ENCODE results near the gene EAF1. TPM values are rescaled to one million over a fixed set of nuclear protein-coding genes. Genes with fewer than 3 reads are reported as not detected.

The EAF1 gene
- total and polyA plus RNA-seq, 2 of the 8 experiments (the other 6 are each of a cell fraction or from before 2014, with no cell fraction given) = 13.9 to 26.8 TPM

DNA sequence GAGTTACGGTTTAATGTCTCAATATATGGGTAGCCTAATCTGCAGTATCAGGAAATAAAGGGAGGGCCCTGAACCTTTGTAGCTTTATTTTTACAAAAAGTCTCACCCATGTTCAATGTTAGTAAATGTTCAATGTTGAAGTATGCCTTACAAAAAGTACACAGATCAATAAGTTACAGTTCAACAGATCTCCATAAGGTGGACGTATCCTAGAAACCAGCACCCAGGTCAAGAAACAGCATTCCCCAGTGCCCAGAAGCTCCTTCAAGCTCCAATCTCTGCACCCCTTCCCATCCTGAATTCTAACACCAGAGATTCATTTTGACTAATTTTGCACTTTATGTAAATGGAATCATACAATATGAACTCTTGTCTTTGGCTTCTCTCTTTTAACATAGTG lies 62.8 kb downstream of the EAF1 start:
- no peak for TF ChIP-seq RFX5 (IDR thresholded peaks at IDR 0.05; ENCODE audit: borderline replicate concordance, low read depth, low read length)
- TF ChIP-seq, protein P1, sequence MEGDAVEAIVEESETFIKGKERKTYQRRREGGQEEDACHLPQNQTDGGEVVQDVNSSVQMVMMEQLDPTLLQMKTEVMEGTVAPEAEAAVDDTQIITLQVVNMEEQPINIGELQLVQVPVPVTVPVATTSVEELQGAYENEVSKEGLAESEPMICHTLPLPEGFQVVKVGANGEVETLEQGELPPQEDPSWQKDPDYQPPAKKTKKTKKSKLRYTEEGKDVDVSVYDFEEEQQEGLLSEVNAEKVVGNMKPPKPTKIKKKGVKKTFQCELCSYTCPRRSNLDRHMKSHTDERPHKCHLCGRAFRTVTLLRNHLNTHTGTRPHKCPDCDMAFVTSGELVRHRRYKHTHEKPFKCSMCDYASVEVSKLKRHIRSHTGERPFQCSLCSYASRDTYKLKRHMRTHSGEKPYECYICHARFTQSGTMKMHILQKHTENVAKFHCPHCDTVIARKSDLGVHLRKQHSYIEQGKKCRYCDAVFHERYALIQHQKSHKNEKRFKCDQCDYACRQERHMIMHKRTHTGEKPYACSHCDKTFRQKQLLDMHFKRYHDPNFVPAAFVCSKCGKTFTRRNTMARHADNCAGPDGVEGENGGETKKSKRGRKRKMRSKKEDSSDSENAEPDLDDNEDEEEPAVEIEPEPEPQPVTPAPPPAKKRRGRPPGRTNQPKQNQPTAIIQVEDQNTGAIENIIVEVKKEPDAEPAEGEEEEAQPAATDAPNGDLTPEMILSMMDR (IDR thresholded peaks at IDR 0.05; ENCODE audit: control extremely low read depth in 1 of 3, insufficient read depth in 1 of 3, low read depth in 1 of 3, low read length in 3 of 3) = no peak
- TF ChIP-seq, protein P2, sequence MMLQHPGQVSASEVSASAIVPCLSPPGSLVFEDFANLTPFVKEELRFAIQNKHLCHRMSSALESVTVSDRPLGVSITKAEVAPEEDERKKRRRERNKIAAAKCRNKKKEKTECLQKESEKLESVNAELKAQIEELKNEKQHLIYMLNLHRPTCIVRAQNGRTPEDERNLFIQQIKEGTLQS (IDR thresholded peaks at IDR 0.05; ENCODE audit: insufficient read depth, low read depth, low read length) = no peak
- no peak for TF ChIP-seq CBX5 (IDR thresholded peaks at IDR 0.05; ENCODE audit: low read depth, low read length)
- no peak for TF ChIP-seq SP2 (IDR thresholded peaks at IDR 0.05; ENCODE audit: low read length)
- Histone ChIP-seq H3K9ac (replicated peaks in 1 of 4; ENCODE audit: extremely low read depth in 1 of 4, low read depth in 3 of 4, low read length in 3 of 4) (no peak overlapping the region), H3K18ac (ENCODE audit: extremely low read depth, low read length) (no peak overlapping the region), H3K9me3 (ENCODE audit: insufficient read depth in 2 of 2, low read depth in 1 of 2, low read length in 1 of 2) (no peaks in the 10 kb centered on the region), H4K5ac (ENCODE audit: insufficient read length, low read depth, low read length) (no peak overlapping the region), H3K23me2 (ENCODE audit: low read depth, low read length) (no peaks in the 10 kb centered on the region), H2AK5ac (ENCODE audit: low read depth, low read length) (no peak overlapping the region), H3K4ac (replicated peaks; ENCODE audit: insufficient read length, low read depth, low read length) (no peak overlapping the region), H4K8ac (ENCODE audit: extremely low read depth, insufficient read depth, low read length) (no peak overlapping the region), H4K20me1 (replicated peaks in 1 of 2; ENCODE audit: control insufficient read depth in 1 of 2, insufficient read depth in 2 of 2, low read length in 2 of 2) (no peaks in the 10 kb centered on the region), H3K23ac (ENCODE audit: insufficient read length) (no peak overlapping the region), H3K4me2 (ENCODE audit: insufficient read depth in 1 of 2, low read depth in 2 of 2, low read length in 2 of 2) (no peak overlapping the region), H4K91ac (replicated peaks; ENCODE audit: insufficient read length, low read length) (no peak overlapping the region), H3K27ac (ENCODE audit: low read depth, low read length) (no peak overlapping the region), H3K36me3 (ENCODE audit: control insufficient read depth in 2 of 4, insufficient read depth in 4 of 4, low read length in 3 of 4) (no peaks in the 10 kb centered on the region), H2BK15ac (ENCODE audit: low read length) (no peak overlapping the region), H2AFZ (ENCODE audit: low read length) (no peak overlapping the region), H3K79me2 (ENCODE audit: control insufficient read depth in 1 of 2, insufficient read depth in 2 of 2, low read length in 2 of 2) (no peaks in the 10 kb centered on the region), H3K27me3 (replicated peaks in 1 of 4; ENCODE audit: control insufficient read depth in 3 of 4, extremely low read depth in 1 of 4, insufficient read depth in 3 of 4, low read length in 3 of 4) (no peaks in the 10 kb centered on the region), H3K14ac (ENCODE audit: insufficient read length) (no peak overlapping the region), H3K4me1 (replicated peaks in 1 of 4; ENCODE audit: control insufficient read depth in 3 of 4, insufficient read depth in 4 of 4, low read length in 3 of 4) (no peaks in the 10 kb centered on the region), H2BK12ac (ENCODE audit: low read depth, low read length) (no peak overlapping the region), H2BK20ac (ENCODE audit: low read length) (no peak overlapping the region), H3K56ac (replicated peaks; ENCODE audit: insufficient read length, low read depth, low read length) (no peak overlapping the region), H2BK5ac (ENCODE audit: low read depth, low read length) (no peak overlapping the region), H3K79me1 (ENCODE audit: low read depth, low read length) (no peaks in the 10 kb centered on the region), H2BK120ac (replicated peaks; ENCODE audit: low read depth, low read length) (no peak overlapping the region), H3K4me3 (ENCODE audit: extremely low read depth in 1 of 4, insufficient read depth in 2 of 4, low read depth in 3 of 4, low read length in 4 of 4) (no peak overlapping the region)
- 78% methylated on average over 2 of the region's 2 CpGs; no CpG with 5 or more reads in 1 of the 2 experiments for WGBS, 2 experiments (ENCODE audit: extremely low coverage in 1 of 2, insufficient coverage in 1 of 2, insufficient read length in 1 of 2, insufficient replicate concordance in 2 of 2, low coverage in 1 of 2, low lambda C conversion rate in 2 of 2, missing lambda C conversion rate in 1 of 2)
- ChIA-PET POLR2A (ENCODE audit: partially characterized antibody) (no interaction called here), CTCF (ENCODE audit: partially characterized antibody) (no interaction called here)
- FAIRE-seq (no peak), DNase-seq (ENCODE audit: low read depth in 1 of 2, low spot score in 2 of 2) (no peak)

Data from H1 (cell line).